Measurements from ENCODE around the gene NAA10. TPM values are rescaled to one million over a fixed set of nuclear protein-coding genes. Genes with fewer than 3 reads are reported as not detected.

Gene NAA10
- total RNA-seq, 4 donors from 2014 or later: 48.0 to 152 (median 73.8) TPM

- Histone ChIP-seq H3K27me3 (no peaks in the 10 kb centered on the region), H3K9me3 (no peaks in the 10 kb centered on the region), H3K4me1 (peaks cover 0 to 29% (median 4%) of the 10 kb centered on the region in 4 donors), H3K27ac (no peak overlapping the region), H3K36me3 (peaks cover 0 to 28% (median 0%) of the 10 kb centered on the region in 3 donors), H3K4me3 (peak overlapping the region in 2 of 4 donors; percentile 55 to 77)
- DNase-seq (ENCODE audit: low spot score in 2 of 2): no peak
- 8 to 51% methylated on average over 6 of the region's 7 CpGs for WGBS, 2 donors
- TF ChIP-seq EP300 (IDR thresholded peaks at IDR 0.05) (no peak), POLR2A (IDR thresholded peaks at IDR 0.05) (no peak), CTCF (IDR thresholded peaks at IDR 0.05) (no peak)
These were observed 1.1 kb downstream of the NAA10 start for GRCh38 chrX:153933748-153934147.

- Histone ChIP-seq H3K27me3 (no peaks in the 10 kb centered on the region), H3K9me3 (no peaks in the 10 kb centered on the region), H3K36me3 (peaks cover 0 to 28% (median 0%) of the 10 kb centered on the region in 3 donors), H3K27ac (no peak overlapping the region), H3K4me3 (no peak overlapping the region), H3K4me1 (peaks cover 0 to 34% (median 7%) of the 10 kb centered on the region in 4 donors)
- WGBS, 2 donors: 79 to 90% methylated on average over 4 to 13 of the region's 13 CpGs
- no peak for TF ChIP-seq POLR2A (IDR thresholded peaks at IDR 0.05)
- TF ChIP-seq CTCF (IDR thresholded peaks at IDR 0.05): no peak
- no peak for TF ChIP-seq EP300 (IDR thresholded peaks at IDR 0.05)
- no peak for DNase-seq (ENCODE audit: low spot score in 2 of 2)
These were observed 2.5 kb downstream of the NAA10 start for GRCh38 chrX:153932220-153932915.

GRCh38 chrX:153931748-153932147 lies 3.1 kb downstream of the NAA10 start:
- Histone ChIP-seq H3K9me3 (no peaks in the 10 kb centered on the region), H3K4me3 (no peak overlapping the region), H3K27me3 (peaks cover 0 to under 1% of the 10 kb centered on the region in 2 donors), H3K4me1 (peaks cover 0 to 40% (median 10%) of the 10 kb centered on the region in 4 donors), H3K36me3 (peaks cover 0 to 28% (median 0%) of the 10 kb centered on the region in 3 donors), H3K27ac (no peak overlapping the region)
- no peak for TF ChIP-seq EP300 (IDR thresholded peaks at IDR 0.05)
- TF ChIP-seq POLR2A (IDR thresholded peaks at IDR 0.05): no peak
- 92 to 97% methylated on average over 4 to 11 of the region's 13 CpGs for WGBS, 2 donors
- no peak for DNase-seq (ENCODE audit: low spot score in 2 of 2)

- H3K27me3 ChIP-seq: peaks cover 0 to 7% of the 10 kb centered on the region in 2 donors
- no peak for DNase-seq (ENCODE audit: low spot score in 2 of 2)
- H3K4me1 ChIP-seq: peaks cover 0 to 46% (median 12%) of the 10 kb centered on the region in 4 donors
- WGBS, 2 donors: 90 to 93% methylated on average over 6 to 8 of the region's 8 CpGs
- no peak overlapping the region for H3K27ac ChIP-seq
- H3K4me3 ChIP-seq: no peak overlapping the region
- no peak for TF ChIP-seq EP300 (IDR thresholded peaks at IDR 0.05)
- no peak for TF ChIP-seq POLR2A (IDR thresholded peaks at IDR 0.05)
- no peak for TF ChIP-seq CTCF (IDR thresholded peaks at IDR 0.05)
- peaks cover 0 to 28% (median 0%) of the 10 kb centered on the region in 3 donors for H3K36me3 ChIP-seq
- H3K9me3 ChIP-seq: no peaks in the 10 kb centered on the region
These were observed 3.7 kb downstream of the NAA10 start for GRCh38 chrX:153931151-153931550.

- H3K4me1 ChIP-seq: peaks cover 0 to 49% (median 13%) of the 10 kb centered on the region in 4 donors
- WGBS, 2 donors: 83% methylated on average over 18 to 31 of the region's 31 CpGs
- H3K36me3 ChIP-seq: peaks cover 0 to 28% (median 0%) of the 10 kb centered on the region in 3 donors
- peaks cover 0 to 7% of the 10 kb centered on the region in 2 donors for H3K27me3 ChIP-seq
- DNase-seq (ENCODE audit: low spot score in 2 of 2): no peak
- no peak for TF ChIP-seq CTCF (IDR thresholded peaks at IDR 0.05)
- no peak for TF ChIP-seq POLR2A (IDR thresholded peaks at IDR 0.05)
- no peak for TF ChIP-seq EP300 (IDR thresholded peaks at IDR 0.05)
- no peak overlapping the region for H3K27ac ChIP-seq
- H3K9me3 ChIP-seq: no peaks in the 10 kb centered on the region
- no peak overlapping the region for H3K4me3 ChIP-seq
These were observed 4.6 kb downstream of the NAA10 start for GRCh38 chrX:153930011-153930910.

Measured in tibial nerve (tissue), 4 donors.